Thymus (tissue), 11 donors: ENCODE results near the gene CELF4. TPM values are rescaled to one million over a fixed set of nuclear protein-coding genes. Genes with fewer than 3 reads are reported as not detected.

Experiments used
- DNase-seq, 9 donors: peaks; one replicate each; pipeline ENCODE4 v3.0.0-alpha.2; 2013; ENCODE audit warnings: low spot score in 9 of 9, low read depth in 6 of 9, missing footprints in 1 of 9
- H3K27ac ChIP-seq, 2 donors: one replicate each; pipeline ENCODE4 v1.5.1; 2013; ENCODE audit warnings: control low read depth in 1 of 2, low read depth in 1 of 2, low read length in 1 of 2, mild to moderate bottlenecking in 1 of 2, moderate library complexity in 1 of 2
- H3K27me3 ChIP-seq, 2 donors: one replicate each; pipeline ENCODE4 v1.5.1; 2013; ENCODE audit warnings: low read length in 1 of 2; ENCODE audit not compliant: control insufficient read depth in 2 of 2, insufficient read depth in 1 of 2
- H3K36me3 ChIP-seq, 2 donors: one replicate each; pipeline ENCODE4 v1.5.1; 2013; ENCODE audit warnings: low read length in 1 of 2, mild to moderate bottlenecking in 1 of 2, moderate library complexity in 1 of 2; ENCODE audit not compliant: control insufficient read depth in 2 of 2, insufficient read depth in 2 of 2
- H3K4me1 ChIP-seq, 2 donors: one replicate each; pipeline ENCODE4 v1.5.1; 2013; ENCODE audit warnings: low read length in 2 of 2; ENCODE audit not compliant: control insufficient read depth in 2 of 2, insufficient read depth in 2 of 2
- H3K4me3 ChIP-seq, 2 donors: one replicate each; pipeline ENCODE4 v1.5.1; 2013; ENCODE audit warnings: low read length in 2 of 2, control low read depth in 1 of 2, mild to moderate bottlenecking in 1 of 2
- H3K9me3 ChIP-seq, 2 donors: one replicate each; pipeline ENCODE4 v1.5.1; 2013; ENCODE audit warnings: low read length in 1 of 2, mild to moderate bottlenecking in 1 of 2; ENCODE audit not compliant: control insufficient read depth in 2 of 2, insufficient read depth in 1 of 2
- WGBS: extraction: QIAGEN DNeasy Blood & Tissue Kit; methylation state at CpG from one replicate; pipeline ENCODE4 v1.1.7; 2013; 5-methylcytosine and 5-hydroxymethylcytosine counted together
- polyA plus RNA-seq: library from polyadenylated mRNA; stranded (reverse); fragments of 200-250 nt; gene quantifications from one replicate; pipeline ENCODE4 v1.2.3, GENCODE V29; 2013
- total RNA-seq: library from RNA; stranded (reverse); fragments of 120-200 nt; gene quantifications from one replicate; pipeline ENCODE4 v1.2.4, GENCODE V29; 2013
- donor health status: healthy.

The CELF4 gene
- total and polyA plus RNA-seq, 2 donors = 0.05 to 0.39 TPM

DNA sequence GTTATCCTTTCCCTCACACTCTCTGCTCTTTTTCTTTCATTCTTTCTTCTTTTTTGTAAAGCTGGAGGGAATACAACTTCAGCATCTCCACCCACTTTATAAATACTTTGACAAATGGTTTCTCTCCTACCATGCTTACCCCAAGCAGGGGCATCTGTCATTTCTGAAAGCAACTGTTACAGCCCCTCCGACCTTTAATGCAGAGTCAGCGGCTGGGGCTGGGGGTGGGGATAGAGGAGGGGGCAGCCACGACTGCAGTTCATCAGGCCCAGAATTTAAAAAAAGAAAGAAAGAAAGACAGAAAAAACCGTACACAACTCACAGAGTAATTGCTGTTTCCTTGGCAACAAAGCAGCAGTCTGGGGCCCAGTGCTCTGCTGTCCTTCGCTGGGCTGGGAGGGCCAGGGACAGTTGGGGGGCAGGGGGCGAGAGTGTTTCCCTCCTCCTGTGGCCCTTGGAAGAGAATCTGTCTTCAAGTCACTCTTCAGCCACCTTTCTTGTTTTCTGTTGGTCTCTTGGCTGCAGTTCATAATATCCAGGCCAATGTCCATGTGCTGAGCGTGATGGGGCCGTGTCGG lies 53.8 kb downstream of the CELF4 start:
- no peaks in the 10 kb centered on the region for H3K36me3 ChIP-seq
- WGBS = 84% methylated on average over 9 of the region's 9 CpGs
- H3K4me3 ChIP-seq = no peak overlapping the region
- DNase-seq = no peak
- no peaks in the 10 kb centered on the region for H3K4me1 ChIP-seq
- H3K9me3 ChIP-seq = no peaks in the 10 kb centered on the region
- H3K27ac ChIP-seq = no peak overlapping the region
- H3K27me3 ChIP-seq = no peaks in the 10 kb centered on the region

DNA sequence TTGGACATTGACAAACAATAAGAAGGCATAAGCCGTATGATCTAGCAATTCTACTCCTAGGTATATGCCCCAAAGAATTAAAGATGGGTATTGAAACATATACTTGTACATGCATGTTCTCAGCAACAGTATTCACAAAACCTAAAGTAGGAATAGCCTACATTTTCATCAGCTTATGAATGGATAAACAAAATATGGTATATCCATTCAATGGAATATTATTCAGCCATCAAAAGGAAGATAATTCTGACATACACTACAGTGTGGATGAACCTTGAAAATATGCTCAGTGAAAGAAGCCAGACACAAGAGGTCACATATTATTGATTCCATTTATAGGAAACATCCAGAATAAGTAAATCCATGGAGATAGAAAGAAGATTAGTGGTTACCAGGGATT lies 56.0 kb downstream of the CELF4 start:
- H3K4me1 ChIP-seq = no peaks in the 10 kb centered on the region
- H3K4me3 ChIP-seq = no peak overlapping the region
- no peaks in the 10 kb centered on the region for H3K9me3 ChIP-seq
- H3K27ac ChIP-seq = no peak overlapping the region
- no peaks in the 10 kb centered on the region for H3K27me3 ChIP-seq
- H3K36me3 ChIP-seq = no peaks in the 10 kb centered on the region
- WGBS = 98% methylated on average over 1 of the region's 1 CpG
- no peak for DNase-seq

DNA sequence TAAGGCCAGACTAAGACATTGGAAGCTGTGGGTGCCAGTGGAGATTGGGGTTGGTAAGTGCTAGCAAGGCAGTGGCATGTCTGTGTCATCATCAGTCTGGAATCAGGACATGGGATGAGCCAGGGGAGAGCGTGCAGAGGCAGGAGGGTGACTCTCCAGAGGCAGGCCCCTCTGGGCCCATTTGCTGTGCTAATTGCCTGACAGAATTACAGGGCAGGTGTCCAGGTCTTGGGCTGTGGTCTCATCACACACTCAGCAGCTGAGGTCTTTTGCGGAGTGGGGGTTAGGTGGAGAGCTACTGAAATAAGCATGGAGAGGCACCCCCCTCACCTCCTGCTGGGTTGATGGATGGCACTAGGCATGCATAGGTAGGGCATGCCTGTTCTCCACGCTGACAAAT lies 57.4 kb downstream of the CELF4 start:
- WGBS = 82% methylated on average over 3 of the region's 3 CpGs
- Histone ChIP-seq H3K36me3 (no peaks in the 10 kb centered on the region), H3K9me3 (no peaks in the 10 kb centered on the region), H3K27ac (no peak overlapping the region), H3K4me1 (no peaks in the 10 kb centered on the region), H3K27me3 (no peaks in the 10 kb centered on the region), H3K4me3 (no peak overlapping the region)
- no peak for DNase-seq

DNA sequence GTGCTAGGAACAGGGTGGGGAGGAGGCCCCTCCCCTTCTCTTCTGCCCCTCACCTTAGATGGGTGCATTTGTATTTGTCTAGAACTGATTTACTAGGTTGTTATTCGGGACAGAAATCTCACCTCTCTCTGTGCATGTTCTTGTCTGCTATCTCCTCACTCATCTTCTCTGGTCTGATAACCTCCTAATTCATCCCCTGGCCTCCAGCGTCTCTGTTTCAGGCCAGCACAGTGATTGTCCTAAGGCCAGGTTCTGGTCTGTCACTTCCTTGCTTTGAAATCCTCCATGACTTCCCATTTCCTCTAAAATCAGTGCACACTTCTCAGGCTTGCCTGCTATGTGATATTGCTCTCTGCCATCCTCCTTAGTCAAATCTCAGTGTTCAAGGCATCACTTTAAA lies 58.4 kb downstream of the CELF4 start:
- H3K9me3 ChIP-seq = no peaks in the 10 kb centered on the region
- 44% methylated on average over 2 of the region's 2 CpGs for WGBS
- no peak overlapping the region for H3K27ac ChIP-seq
- H3K4me1 ChIP-seq = no peaks in the 10 kb centered on the region
- DNase-seq = no peak
- H3K4me3 ChIP-seq = no peak overlapping the region
- no peaks in the 10 kb centered on the region for H3K27me3 ChIP-seq
- no peaks in the 10 kb centered on the region for H3K36me3 ChIP-seq

DNA sequence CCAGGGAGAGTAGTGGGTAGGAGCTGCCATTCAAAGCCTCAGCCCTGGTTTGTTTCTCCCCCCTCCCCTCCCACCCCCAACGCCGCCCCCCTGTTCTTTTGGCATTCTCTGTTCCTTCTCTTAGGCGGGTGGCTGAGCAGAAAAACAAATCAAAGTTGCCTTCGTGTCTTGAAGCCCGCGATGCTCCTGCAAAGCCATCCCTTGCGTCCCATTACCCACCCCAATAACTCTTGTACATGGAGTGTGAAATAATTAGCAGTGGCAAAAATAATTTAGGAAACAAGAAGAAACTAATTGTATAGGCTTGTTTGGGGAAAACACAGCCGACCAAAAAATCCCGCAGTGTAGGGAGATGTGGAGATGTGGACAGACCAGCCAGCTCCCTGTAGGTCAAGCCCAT lies 59.6 kb downstream of the CELF4 start:
- WGBS = 84% methylated on average over 9 of the region's 9 CpGs
- DNase-seq = no peak
- no peak overlapping the region for H3K4me3 ChIP-seq
- no peak overlapping the region for H3K27ac ChIP-seq
- H3K4me1 ChIP-seq = no peaks in the 10 kb centered on the region
- H3K36me3 ChIP-seq = no peaks in the 10 kb centered on the region
- no peaks in the 10 kb centered on the region for H3K9me3 ChIP-seq
- H3K27me3 ChIP-seq = no peaks in the 10 kb centered on the region

DNA sequence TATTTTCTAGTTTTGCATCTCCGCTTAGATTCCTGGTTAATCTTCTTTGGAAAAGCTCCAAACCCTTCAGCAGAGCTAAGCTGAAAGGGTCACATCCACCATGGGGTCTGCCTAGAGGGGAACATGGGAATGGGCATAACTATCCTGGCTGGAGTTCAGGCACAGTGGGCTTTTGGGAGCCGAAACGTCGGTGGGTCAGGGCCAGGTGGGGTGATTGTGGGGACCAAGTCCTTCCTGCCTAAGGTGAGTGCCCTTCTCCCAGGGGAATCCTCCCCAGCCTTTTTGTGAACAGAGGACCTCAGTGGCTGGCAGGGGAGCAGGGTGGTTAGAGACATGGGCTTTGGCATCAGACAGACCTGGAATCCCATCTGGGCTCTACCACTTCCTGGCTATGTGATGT lies 60.3 kb downstream of the CELF4 start:
- Histone ChIP-seq H3K4me1 (no peaks in the 10 kb centered on the region), H3K27me3 (no peaks in the 10 kb centered on the region), H3K4me3 (no peak overlapping the region), H3K27ac (no peak overlapping the region), H3K9me3 (no peaks in the 10 kb centered on the region), H3K36me3 (no peaks in the 10 kb centered on the region)
- no peak for DNase-seq
- 94% methylated on average over 4 of the region's 4 CpGs for WGBS

DNA sequence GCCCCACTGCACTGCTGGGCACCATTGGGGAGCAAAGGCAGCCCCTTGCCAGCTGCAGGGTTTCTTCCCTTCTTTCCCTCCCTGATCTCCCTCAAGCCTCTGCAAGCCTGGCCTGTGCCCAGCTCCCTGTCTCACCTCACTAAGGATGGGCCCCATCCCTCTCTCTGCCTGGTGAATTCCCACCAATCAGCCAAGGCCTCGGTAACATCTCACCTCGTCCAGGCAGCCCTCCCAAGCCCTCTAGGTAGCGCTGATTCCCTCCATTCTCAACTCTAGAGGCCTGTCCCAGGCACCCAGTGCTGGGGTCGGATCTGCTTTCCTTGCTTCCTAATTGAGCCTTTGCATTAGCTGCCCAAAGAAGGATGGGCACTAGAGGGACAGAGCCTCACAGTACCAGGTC lies 63.0 kb downstream of the CELF4 start:
- H3K4me3 ChIP-seq = no peak overlapping the region
- H3K27me3 ChIP-seq = no peaks in the 10 kb centered on the region
- H3K9me3 ChIP-seq = no peaks in the 10 kb centered on the region
- DNase-seq = no peak
- H3K36me3 ChIP-seq = no peaks in the 10 kb centered on the region
- H3K27ac ChIP-seq = no peak overlapping the region
- no peaks in the 10 kb centered on the region for H3K4me1 ChIP-seq
- 92% methylated on average over 4 of the region's 4 CpGs for WGBS

DNA sequence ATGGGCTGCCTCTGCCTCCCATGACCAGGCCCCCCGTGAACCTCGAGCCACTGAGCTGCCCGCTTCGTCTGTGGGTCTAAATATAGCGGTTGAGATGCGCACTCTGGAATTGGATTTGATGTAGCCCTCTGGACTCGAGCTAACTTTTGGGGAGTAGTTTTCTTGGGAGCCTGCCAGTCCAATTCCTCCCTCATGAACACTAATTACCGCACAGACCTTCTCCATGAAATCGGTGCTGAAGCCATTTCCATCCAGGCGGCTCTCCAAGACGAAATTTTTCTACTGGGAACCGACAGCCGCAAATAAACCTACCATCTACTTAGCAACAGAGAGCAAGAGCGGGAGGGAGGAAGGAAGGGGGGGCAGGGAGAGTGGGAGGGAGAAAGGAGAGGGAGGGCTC lies 63.6 kb downstream of the CELF4 start:
- Histone ChIP-seq H3K27ac (no peak overlapping the region), H3K36me3 (no peaks in the 10 kb centered on the region), H3K4me1 (no peaks in the 10 kb centered on the region), H3K27me3 (no peaks in the 10 kb centered on the region), H3K9me3 (no peaks in the 10 kb centered on the region), H3K4me3 (no peak overlapping the region)
- no peak for DNase-seq
- 88% methylated on average over 14 of the region's 14 CpGs for WGBS

DNA sequence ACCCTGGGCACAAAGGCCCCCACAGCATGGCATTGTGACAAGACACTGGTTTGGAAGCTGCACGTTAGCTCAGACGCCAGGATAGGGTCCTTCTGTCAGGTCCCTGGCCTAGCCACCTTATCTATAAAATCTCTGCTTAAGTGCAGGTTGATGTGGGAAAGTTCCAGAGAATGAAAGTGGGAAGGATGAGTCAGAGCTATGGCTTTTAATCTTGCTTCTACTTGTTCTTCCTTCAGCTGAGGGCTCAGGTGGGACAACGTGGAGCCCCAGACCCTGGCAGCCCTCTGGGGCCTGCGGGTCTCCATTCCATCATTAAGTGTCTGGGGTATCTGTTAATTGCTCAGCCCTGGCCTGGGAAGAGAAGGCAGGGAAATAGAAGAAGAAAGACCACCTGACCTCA lies 64.5 kb downstream of the CELF4 start:
- Histone ChIP-seq H3K36me3 (no peaks in the 10 kb centered on the region), H3K9me3 (no peaks in the 10 kb centered on the region), H3K27me3 (no peaks in the 10 kb centered on the region), H3K4me3 (no peak overlapping the region), H3K27ac (no peak overlapping the region), H3K4me1 (no peaks in the 10 kb centered on the region)
- DNase-seq = no peak
- WGBS = 88% methylated on average over 4 of the region's 4 CpGs

DNA sequence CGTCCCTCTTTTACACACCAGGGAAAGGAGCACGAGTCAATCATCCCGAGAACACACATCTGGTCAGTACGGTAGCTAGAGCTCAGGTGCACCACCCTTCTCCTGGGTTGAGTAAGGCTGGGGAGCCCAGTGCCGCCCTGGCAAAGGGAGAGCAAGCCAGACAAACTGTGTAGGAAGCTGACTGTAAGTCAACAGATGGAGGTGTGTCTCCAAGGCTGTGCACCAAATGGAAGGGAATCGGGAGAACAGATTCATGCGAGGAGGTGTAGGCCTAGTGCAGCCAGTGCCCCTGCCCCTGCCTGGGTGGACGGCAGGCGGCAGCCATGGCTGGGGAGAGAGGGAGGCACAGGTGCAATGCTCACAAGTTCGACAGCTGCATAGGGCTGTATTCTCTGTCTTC lies 65.7 kb downstream of the CELF4 start:
- 95% methylated on average over 10 of the region's 10 CpGs for WGBS
- Histone ChIP-seq H3K4me1 (no peaks in the 10 kb centered on the region), H3K36me3 (no peaks in the 10 kb centered on the region), H3K27me3 (no peaks in the 10 kb centered on the region), H3K4me3 (no peak overlapping the region), H3K9me3 (no peaks in the 10 kb centered on the region), H3K27ac (no peak overlapping the region)
- no peak for DNase-seq
